ENCODE results near the gene TENM3. TPM values are rescaled to one million over a fixed set of nuclear protein-coding genes. Genes with fewer than 3 reads are reported as not detected.

The TENM3 gene
- total and polyA plus RNA-seq, 7 experiments from 2014 or later = not detected

DNA sequence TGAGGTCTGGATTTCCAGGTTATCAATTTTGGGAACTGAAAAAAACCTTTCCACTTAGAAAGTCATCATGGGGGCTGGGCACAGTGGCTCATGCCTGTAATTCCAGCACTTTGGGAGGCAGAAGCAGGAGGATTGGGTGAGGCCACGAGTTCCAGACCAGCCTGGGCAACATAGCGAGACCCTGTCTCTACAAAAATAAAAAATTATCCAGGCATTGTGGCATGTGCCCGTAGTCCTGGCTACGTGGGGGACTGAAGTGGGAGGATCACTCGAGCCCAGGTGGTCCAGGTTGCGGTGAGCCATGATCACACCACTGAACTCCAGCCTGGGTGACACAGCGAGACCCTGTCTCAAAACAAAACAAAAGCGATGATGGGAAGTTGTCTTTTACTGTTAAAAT lies 7.9 kb downstream of the TENM3 start:
- intact Hi-C loops (cut with micrococcal nuclease) = no loop called here
- Mint-ChIP-seq H3K4me3 (no peak overlapping the region), H3K4me1 (no peaks in the 10 kb centered on the region), H3K36me3 (no peaks in the 10 kb centered on the region), H3K27ac (no peak overlapping the region), H3K9me3 (peaks cover 0 to 10% (median 3%) of the 10 kb centered on the region in 11 donors), H3K27me3 (peaks cover 0 to 7% (median 3%) of the 10 kb centered on the region in 5 donors)
- CTCF ChIA-PET = no interaction called here
- H3K9me3 ChIP-seq (ENCODE audit: control insufficient read depth in 2 of 3, low read length in 3 of 3) = no peaks in the 10 kb centered on the region
- POLR2A ChIA-PET = no interaction called here
- no peaks in the 10 kb centered on the region for H3K36me3 ChIP-seq (ENCODE audit: control insufficient read depth in 2 of 3, insufficient read depth in 3 of 3, low read length in 3 of 3)
- H3K27me3 ChIP-seq (ENCODE audit: control insufficient read depth in 2 of 2, insufficient read depth in 2 of 2, low read length in 2 of 2) = no peaks in the 10 kb centered on the region
- H3K27ac ChIP-seq (ENCODE audit: low read depth, low read length) = no peak overlapping the region
- no peak overlapping the region for H3K4me3 ChIP-seq (ENCODE audit: low read length)
- no peak for DNase-seq
- H3K4me1 ChIP-seq (ENCODE audit: control insufficient read depth in 2 of 2, insufficient read depth in 2 of 2, low read length in 2 of 2) = no peaks in the 10 kb centered on the region
- ATAC-seq = no peak

DNA sequence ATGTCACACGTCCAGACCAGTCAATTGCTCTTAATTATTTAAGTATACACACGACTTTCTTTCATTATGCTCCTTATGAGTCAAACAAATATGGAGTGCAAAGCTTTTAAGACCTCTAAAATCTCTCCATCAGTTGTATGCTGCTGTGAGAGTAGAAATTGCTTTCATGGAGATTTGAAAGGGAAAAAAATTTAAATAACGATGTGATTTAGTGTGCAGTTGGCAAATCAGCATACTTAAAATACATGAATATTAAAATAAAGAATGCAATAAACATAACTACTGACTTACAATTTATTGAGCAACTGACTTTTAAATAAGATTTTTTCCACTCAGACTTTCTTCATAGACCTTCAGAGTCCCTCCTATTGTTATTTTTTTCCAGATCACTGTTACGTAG lies 9.0 kb downstream of the TENM3 start:
- Histone ChIP-seq H3K9me3 (ENCODE audit: control insufficient read depth in 2 of 3, low read length in 3 of 3) (no peaks in the 10 kb centered on the region), H3K27me3 (ENCODE audit: control insufficient read depth in 2 of 2, insufficient read depth in 2 of 2, low read length in 2 of 2) (no peaks in the 10 kb centered on the region), H3K4me1 (ENCODE audit: control insufficient read depth in 2 of 2, insufficient read depth in 2 of 2, low read length in 2 of 2) (no peaks in the 10 kb centered on the region), H3K4me3 (ENCODE audit: low read length) (no peak overlapping the region), H3K27ac (ENCODE audit: low read depth, low read length) (no peak overlapping the region), H3K36me3 (ENCODE audit: control insufficient read depth in 2 of 3, insufficient read depth in 3 of 3, low read length in 3 of 3) (no peaks in the 10 kb centered on the region)
- ATAC-seq = no peak
- POLR2A ChIA-PET = no interaction called here
- no peak for DNase-seq
- no peaks in the 10 kb centered on the region for H3K36me3 Mint-ChIP-seq
- intact Hi-C loops (cut with micrococcal nuclease) = no loop called here
- H3K27me3 Mint-ChIP-seq = peaks cover 0 to 3% (median 0%) of the 10 kb centered on the region in 5 donors
- H3K27ac Mint-ChIP-seq = no peak overlapping the region
- H3K9me3 Mint-ChIP-seq = peaks cover 0 to 5% (median 0%) of the 10 kb centered on the region in 11 donors
- no peaks in the 10 kb centered on the region for H3K4me1 Mint-ChIP-seq
- no peak overlapping the region for H3K4me3 Mint-ChIP-seq
- CTCF ChIA-PET = no interaction called here

DNA sequence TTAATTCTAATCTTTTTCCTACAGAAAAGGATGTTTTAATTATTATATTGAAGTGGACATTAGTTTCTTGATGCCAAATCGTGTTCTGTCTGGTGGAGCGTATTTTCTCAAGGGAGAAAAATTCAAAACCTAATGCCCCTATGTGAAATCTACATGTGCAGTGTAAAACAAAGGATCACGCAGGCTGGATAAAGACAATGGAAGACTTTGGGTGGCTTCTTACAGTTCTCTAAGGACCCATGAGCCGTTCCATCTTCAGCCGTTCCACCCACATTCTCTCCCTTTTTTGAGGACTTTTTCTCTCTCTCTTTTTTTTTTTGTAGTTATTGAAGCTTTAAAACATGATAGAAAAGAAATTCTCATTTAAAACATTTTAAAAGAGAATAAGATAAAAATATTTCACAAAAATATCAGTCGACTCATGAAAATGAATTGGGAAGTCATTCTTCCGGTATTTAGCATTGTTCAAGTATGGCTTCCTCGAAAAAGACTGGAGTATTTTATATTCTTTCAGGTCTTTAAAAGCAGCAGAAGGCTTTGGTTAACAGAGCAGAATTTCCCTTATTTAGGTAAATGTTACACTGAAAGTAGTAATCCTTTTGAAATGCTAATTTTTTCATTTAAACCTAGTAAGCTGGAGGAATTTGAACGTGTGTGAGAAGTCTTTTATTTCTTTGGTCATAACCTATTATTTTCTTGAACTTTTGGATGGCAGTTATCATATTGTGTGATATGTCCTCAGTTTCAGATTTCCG lies 11.0 kb downstream of the TENM3 start:
- Histone ChIP-seq H3K27ac (ENCODE audit: low read depth, low read length) (no peak overlapping the region), H3K4me3 (ENCODE audit: low read length) (no peak overlapping the region), H3K9me3 (ENCODE audit: control insufficient read depth in 2 of 3, low read length in 3 of 3) (no peaks in the 10 kb centered on the region), H3K4me1 (ENCODE audit: control insufficient read depth in 2 of 2, insufficient read depth in 2 of 2, low read length in 2 of 2) (no peaks in the 10 kb centered on the region), H3K27me3 (ENCODE audit: control insufficient read depth in 2 of 2, insufficient read depth in 2 of 2, low read length in 2 of 2) (no peaks in the 10 kb centered on the region), H3K36me3 (ENCODE audit: control insufficient read depth in 2 of 3, insufficient read depth in 3 of 3, low read length in 3 of 3) (no peaks in the 10 kb centered on the region)
- no peak overlapping the region for H3K27ac Mint-ChIP-seq
- CTCF ChIA-PET = no interaction called here
- no peaks in the 10 kb centered on the region for H3K36me3 Mint-ChIP-seq
- intact Hi-C loops (cut with micrococcal nuclease) = no loop called here
- no peak overlapping the region for H3K4me3 Mint-ChIP-seq
- peaks cover 0 to 6% (median 0%) of the 10 kb centered on the region in 5 donors for H3K27me3 Mint-ChIP-seq
- peaks cover 0 to 7% (median 0%) of the 10 kb centered on the region in 11 donors for H3K9me3 Mint-ChIP-seq
- ATAC-seq (no peak), DNase-seq (no peak)
- POLR2A ChIA-PET = interaction anchor here (0.6 kb wide), 1 partner anchor 19 kb away, joined by 3 read pairs; no protein-coding TSS in a partner anchor
- no peaks in the 10 kb centered on the region for H3K4me1 Mint-ChIP-seq

DNA sequence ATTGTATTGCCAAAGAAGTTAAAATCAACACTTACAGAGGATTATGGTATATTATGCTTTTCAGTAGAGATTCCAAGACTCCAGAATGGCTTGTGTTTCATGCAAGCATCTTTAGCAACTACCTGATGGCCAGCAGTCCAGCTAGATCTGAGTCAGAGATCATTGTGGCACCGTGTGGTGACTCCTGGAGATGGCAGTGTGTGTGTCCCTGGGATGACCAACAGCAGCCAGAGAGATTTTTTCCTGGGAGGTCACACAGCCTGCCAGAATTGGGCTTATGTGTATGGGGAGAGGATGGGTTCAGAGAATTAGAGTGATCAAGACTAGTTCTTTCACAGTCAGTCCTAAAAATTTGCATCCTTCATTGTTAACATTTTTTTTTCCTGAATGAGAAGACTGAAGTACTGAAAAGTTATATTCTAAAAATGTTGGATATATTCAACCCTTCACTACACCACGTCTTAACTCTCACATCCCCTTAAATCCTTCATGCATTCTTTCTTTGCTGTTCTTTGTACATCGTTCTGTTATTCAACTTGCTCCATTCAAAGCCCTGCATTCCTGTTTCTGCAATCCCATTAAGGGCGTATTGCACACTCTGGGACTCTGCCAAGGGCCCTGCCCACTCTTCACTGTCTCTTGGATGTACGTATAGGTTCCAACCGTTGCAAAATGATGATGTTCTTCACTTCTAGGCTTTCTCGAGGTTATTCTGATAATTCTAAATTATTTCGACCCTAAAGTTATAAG lies 12.4 kb downstream of the TENM3 start:
- ATAC-seq (no peak), DNase-seq (no peak)
- Mint-ChIP-seq H3K9me3 (peaks cover 0 to 7% (median 0%) of the 10 kb centered on the region in 11 donors), H3K4me1 (no peaks in the 10 kb centered on the region), H3K36me3 (no peaks in the 10 kb centered on the region), H3K4me3 (no peak overlapping the region), H3K27ac (no peak overlapping the region), H3K27me3 (peaks cover 0 to 6% (median 0%) of the 10 kb centered on the region in 5 donors)
- ChIA-PET POLR2A (no interaction called here), CTCF (no interaction called here)
- no peaks in the 10 kb centered on the region for H3K4me1 ChIP-seq (ENCODE audit: control insufficient read depth in 2 of 2, insufficient read depth in 2 of 2, low read length in 2 of 2)
- H3K27me3 ChIP-seq (ENCODE audit: control insufficient read depth in 2 of 2, insufficient read depth in 2 of 2, low read length in 2 of 2) = no peaks in the 10 kb centered on the region
- intact Hi-C loops (cut with micrococcal nuclease) = no loop called here
- H3K4me3 ChIP-seq (ENCODE audit: low read length) = no peak overlapping the region
- no peaks in the 10 kb centered on the region for H3K36me3 ChIP-seq (ENCODE audit: control insufficient read depth in 2 of 3, insufficient read depth in 3 of 3, low read length in 3 of 3)
- no peak overlapping the region for H3K27ac ChIP-seq (ENCODE audit: low read depth, low read length)
- H3K9me3 ChIP-seq (ENCODE audit: control insufficient read depth in 2 of 3, low read length in 3 of 3) = no peaks in the 10 kb centered on the region

DNA sequence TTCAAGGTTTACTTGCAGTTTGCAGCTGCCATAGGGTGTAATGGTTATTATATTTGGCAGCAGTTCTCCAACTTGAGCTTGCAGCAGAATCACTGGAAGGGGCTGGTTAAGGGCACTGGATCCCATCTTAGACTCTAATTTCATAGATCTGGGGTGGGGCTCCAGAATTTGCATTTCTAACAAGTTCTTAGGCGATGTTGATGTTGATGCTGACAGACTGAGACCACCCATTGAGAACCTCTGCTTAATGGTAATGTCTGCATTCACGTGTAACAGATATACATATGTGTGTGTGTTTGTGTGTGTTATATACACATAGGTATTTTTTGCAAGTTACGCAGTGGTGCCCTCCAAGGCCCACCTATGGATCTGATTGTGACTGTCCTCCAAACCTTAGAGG lies 13.8 kb downstream of the TENM3 start:
- Histone ChIP-seq H3K27me3 (ENCODE audit: control insufficient read depth in 2 of 2, insufficient read depth in 2 of 2, low read length in 2 of 2) (no peaks in the 10 kb centered on the region), H3K4me1 (ENCODE audit: control insufficient read depth in 2 of 2, insufficient read depth in 2 of 2, low read length in 2 of 2) (no peaks in the 10 kb centered on the region), H3K9me3 (ENCODE audit: control insufficient read depth in 2 of 3, low read length in 3 of 3) (no peaks in the 10 kb centered on the region), H3K36me3 (ENCODE audit: control insufficient read depth in 2 of 3, insufficient read depth in 3 of 3, low read length in 3 of 3) (no peaks in the 10 kb centered on the region), H3K27ac (ENCODE audit: low read depth, low read length) (no peak overlapping the region), H3K4me3 (ENCODE audit: low read length) (no peak overlapping the region)
- H3K36me3 Mint-ChIP-seq = no peaks in the 10 kb centered on the region
- no peak overlapping the region for H3K27ac Mint-ChIP-seq
- H3K27me3 Mint-ChIP-seq = peaks cover 0 to 6% (median 0%) of the 10 kb centered on the region in 5 donors
- peaks cover 0 to 7% (median 3%) of the 10 kb centered on the region in 11 donors for H3K9me3 Mint-ChIP-seq
- ATAC-seq (no peak), DNase-seq (no peak)
- H3K4me1 Mint-ChIP-seq = no peaks in the 10 kb centered on the region
- ChIA-PET POLR2A (no interaction called here), CTCF (interaction anchor here (0.5 kb wide), 1 partner anchor 1593 kb away, joined by 7 read pairs; no protein-coding TSS in a partner anchor)
- intact Hi-C loops (cut with micrococcal nuclease) = no loop called here
- no peak overlapping the region for H3K4me3 Mint-ChIP-seq

DNA sequence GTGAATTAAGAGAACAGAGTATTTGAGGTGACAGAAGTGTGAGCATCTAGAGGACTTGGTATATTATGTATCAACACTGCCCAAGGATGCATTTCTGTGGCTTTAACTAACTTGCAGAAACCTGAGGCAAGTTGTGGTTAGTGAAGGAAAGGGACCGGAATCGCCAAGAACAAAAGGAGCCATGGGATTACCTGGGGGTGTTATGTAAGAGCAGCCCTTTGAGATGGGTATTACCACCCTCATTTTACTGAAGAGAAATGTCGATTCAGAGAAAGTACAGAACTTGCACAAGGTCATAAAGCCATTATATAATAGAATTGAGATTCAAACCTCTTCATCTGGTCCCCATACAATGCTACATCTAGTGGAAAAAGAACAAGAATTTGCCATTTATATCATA lies 14.3 kb downstream of the TENM3 start:
- ChIA-PET POLR2A (no interaction called here), CTCF (no interaction called here)
- Histone ChIP-seq H3K27me3 (ENCODE audit: control insufficient read depth in 2 of 2, insufficient read depth in 2 of 2, low read length in 2 of 2) (no peaks in the 10 kb centered on the region), H3K36me3 (ENCODE audit: control insufficient read depth in 2 of 3, insufficient read depth in 3 of 3, low read length in 3 of 3) (no peaks in the 10 kb centered on the region), H3K4me3 (ENCODE audit: low read length) (no peak overlapping the region), H3K9me3 (ENCODE audit: control insufficient read depth in 2 of 3, low read length in 3 of 3) (no peaks in the 10 kb centered on the region), H3K27ac (ENCODE audit: low read depth, low read length) (no peak overlapping the region), H3K4me1 (ENCODE audit: control insufficient read depth in 2 of 2, insufficient read depth in 2 of 2, low read length in 2 of 2) (no peaks in the 10 kb centered on the region)
- intact Hi-C loops (cut with micrococcal nuclease) = no loop called here
- peaks cover 0 to 6% (median 0%) of the 10 kb centered on the region in 5 donors for H3K27me3 Mint-ChIP-seq
- H3K36me3 Mint-ChIP-seq = no peaks in the 10 kb centered on the region
- H3K9me3 Mint-ChIP-seq = peaks cover 0 to 7% (median 2%) of the 10 kb centered on the region in 11 donors
- DNase-seq (no peak), ATAC-seq (no peak)
- no peak overlapping the region for H3K4me3 Mint-ChIP-seq
- no peaks in the 10 kb centered on the region for H3K4me1 Mint-ChIP-seq
- H3K27ac Mint-ChIP-seq = no peak overlapping the region
